Naive thymus-derived CD4-positive, alpha-beta T cell (primary cell): Measurements from ENCODE around the gene PEMT. TPM values are rescaled to one million over a fixed set of nuclear protein-coding genes. Genes with fewer than 3 reads are reported as not detected.

Source experiments
- ATAC-seq: fragments of 150-1000 bp; cut with Tn5 transposase; 2 replicates; pipeline ENCODE4 v1.10.0; 2021; ENCODE audit warnings: mild to moderate bottlenecking, moderate library complexity
- CTCF ChIA-PET: fragments of 350-600 bp; sonication (Branson Sonifier 250); formaldehyde crosslinking; loops from one replicate; lab custom pipeline; 2021; ENCODE audit warnings: antibody characterized with exemption; lab: Charles Lee
- POLR2A ChIA-PET: fragments of 350-600 bp; sonication (Branson Sonifier 250); formaldehyde crosslinking; loops from one replicate; lab custom pipeline; 2021; ENCODE audit warnings: antibody characterized with exemption, inconsistent platforms; lab: Charles Lee
- DNase-seq, 9 donors: peaks; one replicate each; pipeline versions ENCODE4 v3.0.0 to v3.0.0-alpha.2; 2020 to 2022; ENCODE audit warnings: mixed read lengths in 1 of 9
- H3K27ac ChIP-seq: one replicate; pipeline ENCODE4 v1.7.0; 2013; ENCODE audit warnings: mild to moderate bottlenecking, low read depth, low read length, moderate library complexity
- H3K27me3 ChIP-seq, 2 donors: one replicate each; pipeline ENCODE4 v1.7.0; 2013; ENCODE audit warnings: low read length in 2 of 2, mild to moderate bottlenecking in 2 of 2, moderate library complexity in 2 of 2; ENCODE audit not compliant: control insufficient read depth in 2 of 2, insufficient read depth in 2 of 2
- H3K36me3 ChIP-seq, 3 experiments: 1 replicate in 2 of 3; 2 replicates in 1 of 3; pipeline ENCODE4 v1.7.0; 2013; ENCODE audit warnings: low read length in 3 of 3, mild to moderate bottlenecking in 3 of 3, moderate library complexity in 1 of 3; ENCODE audit not compliant: insufficient read depth in 3 of 3, control insufficient read depth in 2 of 3
- H3K4me1 ChIP-seq, 2 donors: one replicate each; pipeline ENCODE4 v1.7.0; 2013; ENCODE audit warnings: low read length in 2 of 2, mild to moderate bottlenecking in 2 of 2, moderate library complexity in 1 of 2; ENCODE audit not compliant: control insufficient read depth in 2 of 2, insufficient read depth in 2 of 2
- H3K4me3 ChIP-seq: 2 replicates; pipeline ENCODE4 v1.7.0; 2013; ENCODE audit warnings: mild to moderate bottlenecking, low read length
- H3K9me3 ChIP-seq, 3 experiments: 1 replicate in 2 of 3; 2 replicates in 1 of 3; pipeline ENCODE4 v1.7.0; 2013; ENCODE audit warnings: low read length in 3 of 3; ENCODE audit not compliant: control insufficient read depth in 2 of 3
- H3K27ac Mint-ChIP-seq, 9 donors: one replicate each; pipeline ENCODE4 v1.8.0; 2020 to 2022; ENCODE audit warnings: mixed read lengths in 9 of 9, mild to moderate bottlenecking in 8 of 9, moderate library complexity in 5 of 9, inconsistent platforms in 2 of 9
- H3K27me3 Mint-ChIP-seq, 5 donors: one replicate each; pipeline ENCODE4 v1.8.0; 2021 to 2022; ENCODE audit warnings: mixed read lengths in 5 of 5, mild to moderate bottlenecking in 1 of 5
- H3K36me3 Mint-ChIP-seq, 5 donors: one replicate each; pipeline ENCODE4 v1.8.0; 2020 to 2022; ENCODE audit warnings: mixed read lengths in 5 of 5, mild to moderate bottlenecking in 3 of 5, inconsistent platforms in 1 of 5
- H3K4me1 Mint-ChIP-seq, 7 donors: one replicate each; pipeline ENCODE4 v1.8.0; 2020 to 2022; ENCODE audit warnings: mixed read lengths in 7 of 7, mild to moderate bottlenecking in 3 of 7, inconsistent platforms in 1 of 7
- H3K4me3 Mint-ChIP-seq, 10 donors: one replicate each; pipeline ENCODE4 v1.8.0; 2020 to 2022; ENCODE audit warnings: mild to moderate bottlenecking in 10 of 10, mixed read lengths in 10 of 10, moderate library complexity in 6 of 10, inconsistent platforms in 2 of 10
- H3K9me3 Mint-ChIP-seq, 11 donors: one replicate each; pipeline ENCODE4 v1.8.0; 2020 to 2022; ENCODE audit warnings: mixed read lengths in 11 of 11, mild to moderate bottlenecking in 4 of 11, inconsistent platforms in 1 of 11, moderate library complexity in 1 of 11
- intact Hi-C, 2 donors: fragments of 100-400 bp; cut with micrococcal nuclease; formaldehyde crosslinking; loops; one replicate each; pipeline ENCODE4 v1.15.1; 2023
- polyA plus RNA-seq, 2 donors: library from polyadenylated mRNA; unstranded; fragments of 300-500 nt; fragmentation: Illumina TruSeq; gene quantifications; one replicate each; pipeline ENCODE4 v1.2.3, GENCODE V29; 2021
- total RNA-seq, 6 experiments: library from RNA in 5 of 6; stranded (reverse) in 5 of 6; gene quantifications; 1 replicate in 5 of 6; 2 replicates in 1 of 6; pipeline ENCODE4 v1.2.3 and lab custom pipeline; 2021 to 2026

Gene PEMT
- total and polyA plus RNA-seq, 7 experiments from 2014 or later = 9.5 to 34.1 (median 12.3) TPM

DNA sequence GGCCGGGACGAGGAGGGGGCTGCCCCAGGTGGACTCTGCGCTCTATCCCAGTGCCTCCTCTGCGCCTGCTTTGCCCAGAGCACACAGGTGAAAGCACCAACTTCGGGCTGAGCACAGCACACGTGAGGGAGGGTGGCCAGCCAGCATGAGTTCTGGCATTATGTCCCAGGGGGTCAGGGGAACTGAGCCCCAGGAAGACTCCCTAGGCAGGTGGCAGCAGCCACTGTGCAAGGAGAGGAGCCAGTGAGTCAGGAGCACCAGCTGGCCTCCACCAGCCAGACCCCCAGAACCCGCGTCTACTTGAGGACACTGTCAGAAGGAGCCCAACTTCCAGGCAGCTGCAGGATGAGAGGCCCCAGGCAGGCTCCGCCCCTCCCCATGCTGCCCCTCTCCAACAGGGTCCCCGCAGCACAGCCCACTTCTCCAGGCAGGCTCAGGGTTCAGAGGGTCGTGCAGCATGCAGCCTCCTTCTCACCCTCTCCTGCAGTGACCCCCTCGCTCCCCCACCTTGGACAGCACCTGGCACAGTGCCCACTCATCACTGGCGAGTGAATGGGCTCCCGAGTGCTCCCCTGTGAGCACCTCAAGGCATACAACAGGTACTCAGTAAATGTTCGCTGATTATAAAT, 51.1 kb downstream of the PEMT start:
- no peak overlapping the region for H3K4me3 Mint-ChIP-seq
- H3K36me3 Mint-ChIP-seq = peaks cover 0 to 3% (median 0%) of the 10 kb centered on the region in 5 donors
- Histone ChIP-seq H3K27me3 (no peaks in the 10 kb centered on the region), H3K27ac (no peak overlapping the region), H3K4me3 (no peak overlapping the region), H3K4me1 (no peaks in the 10 kb centered on the region), H3K9me3 (no peaks in the 10 kb centered on the region), H3K36me3 (no peaks in the 10 kb centered on the region)
- H3K27me3 Mint-ChIP-seq = no peaks in the 10 kb centered on the region
- ChIA-PET CTCF (no interaction called here), POLR2A (no interaction called here)
- intact Hi-C loops = no loop called here
- ATAC-seq (no peak), DNase-seq (no peak)
- H3K4me1 Mint-ChIP-seq = peaks cover 0 to 3% (median 0%) of the 10 kb centered on the region in 7 donors
- H3K9me3 Mint-ChIP-seq = peaks cover 0 to 1% (median 0%) of the 10 kb centered on the region in 11 donors
- no peak overlapping the region for H3K27ac Mint-ChIP-seq

DNA sequence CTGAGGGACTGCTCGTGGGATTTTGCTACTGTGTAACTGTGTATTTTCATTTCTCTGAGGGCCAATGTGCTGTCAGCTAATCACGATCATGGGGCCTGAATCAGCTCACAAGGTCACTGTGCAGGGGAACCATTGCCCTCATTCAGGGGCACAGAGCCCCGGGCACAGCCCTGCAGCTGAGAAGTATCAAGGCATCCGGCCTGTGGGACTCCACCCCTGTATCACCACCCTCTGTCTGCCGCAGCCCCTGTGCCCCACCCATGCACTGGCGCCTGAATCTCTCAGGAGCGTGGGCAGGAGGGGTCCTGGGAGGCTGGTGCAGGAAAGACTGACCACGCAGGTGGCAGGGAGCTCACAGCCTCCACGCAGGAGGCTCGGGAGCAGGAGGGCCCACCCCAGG, 51.9 kb downstream of the PEMT start:
- Histone ChIP-seq H3K4me1 (no peaks in the 10 kb centered on the region), H3K4me3 (no peak overlapping the region), H3K36me3 (no peaks in the 10 kb centered on the region), H3K27ac (no peak overlapping the region), H3K27me3 (no peaks in the 10 kb centered on the region), H3K9me3 (no peaks in the 10 kb centered on the region)
- Mint-ChIP-seq H3K36me3 (peaks cover 0 to 3% (median 0%) of the 10 kb centered on the region in 5 donors), H3K27ac (no peak overlapping the region), H3K4me1 (peaks cover 0 to 3% (median 0%) of the 10 kb centered on the region in 7 donors), H3K9me3 (peaks cover 0 to 1% (median 0%) of the 10 kb centered on the region in 11 donors), H3K27me3 (no peaks in the 10 kb centered on the region), H3K4me3 (no peak overlapping the region)
- ChIA-PET POLR2A (no interaction called here), CTCF (no interaction called here)
- no peak for ATAC-seq
- no peak for DNase-seq
- intact Hi-C loops = no loop called here

- Histone ChIP-seq H3K36me3 (no peaks in the 10 kb centered on the region), H3K4me1 (no peaks in the 10 kb centered on the region), H3K4me3 (no peak overlapping the region), H3K27ac (no peak overlapping the region), H3K9me3 (no peaks in the 10 kb centered on the region), H3K27me3 (no peaks in the 10 kb centered on the region)
- Mint-ChIP-seq H3K27me3 (no peaks in the 10 kb centered on the region), H3K4me3 (no peak overlapping the region), H3K4me1 (peaks cover 0 to 3% (median 0%) of the 10 kb centered on the region in 7 donors), H3K36me3 (peaks cover 0 to under 1% (median 0%) of the 10 kb centered on the region in 5 donors), H3K27ac (no peak overlapping the region), H3K9me3 (peaks cover 0 to 1% (median 0%) of the 10 kb centered on the region in 11 donors)
- DNase-seq (no peak), ATAC-seq (no peak)
- intact Hi-C loops = no loop called here
- ChIA-PET POLR2A (no interaction called here), CTCF (no interaction called here)
Observed at GRCh38 chr17:17538417-17539391, 52.8 kb downstream of the PEMT start.

- Histone ChIP-seq H3K36me3 (no peaks in the 10 kb centered on the region), H3K27me3 (no peaks in the 10 kb centered on the region), H3K9me3 (no peaks in the 10 kb centered on the region), H3K4me1 (no peaks in the 10 kb centered on the region), H3K27ac (no peak overlapping the region), H3K4me3 (no peak overlapping the region)
- Mint-ChIP-seq H3K9me3 (peaks cover 0 to 1% (median 0%) of the 10 kb centered on the region in 11 donors), H3K4me3 (no peak overlapping the region), H3K27ac (no peak overlapping the region), H3K4me1 (peaks cover 0 to 3% (median 0%) of the 10 kb centered on the region in 7 donors), H3K36me3 (no peaks in the 10 kb centered on the region), H3K27me3 (no peaks in the 10 kb centered on the region)
- DNase-seq = no peak
- POLR2A ChIA-PET = no interaction called here
- CTCF ChIA-PET = interaction anchor here (0.8 kb wide), 1 partner anchor 76 kb away, joined by 3 read pairs; no protein-coding TSS in a partner anchor
- ATAC-seq = peak; percentile 27
- intact Hi-C loops = no loop called here
Observed at GRCh38 chr17:17537311-17538099, 54.0 kb downstream of the PEMT start.

DNA sequence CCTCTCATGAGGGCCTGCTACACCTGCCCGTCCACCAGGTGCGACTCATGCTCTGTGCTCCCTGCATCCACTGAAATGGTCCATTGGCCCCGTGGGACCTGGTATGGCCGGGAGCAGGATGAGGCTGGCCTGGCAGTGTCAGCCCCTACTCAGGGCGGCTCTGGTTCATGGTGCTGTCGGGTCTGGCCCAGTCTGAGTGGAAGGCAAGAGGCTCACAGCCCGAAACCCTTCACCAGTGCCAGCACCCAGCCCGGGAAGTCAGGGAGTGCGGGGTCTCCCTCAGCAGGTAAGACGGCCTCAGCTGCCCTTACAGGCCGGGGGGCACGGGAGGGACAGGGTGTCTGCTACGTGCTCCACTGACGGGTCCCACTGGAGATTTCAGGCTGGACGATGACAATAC, 54.8 kb downstream of the PEMT start:
- Mint-ChIP-seq H3K4me3 (no peak overlapping the region), H3K36me3 (no peaks in the 10 kb centered on the region), H3K9me3 (peaks cover 0 to 1% (median 0%) of the 10 kb centered on the region in 11 donors), H3K27me3 (peaks cover 0 to 3% (median 0%) of the 10 kb centered on the region in 5 donors), H3K4me1 (peaks cover 0 to 3% (median 0%) of the 10 kb centered on the region in 7 donors), H3K27ac (no peak overlapping the region)
- DNase-seq (no peak), ATAC-seq (no peak)
- intact Hi-C loops = no loop called here
- ChIA-PET POLR2A (no interaction called here), CTCF (no interaction called here)
- Histone ChIP-seq H3K4me3 (no peak overlapping the region), H3K9me3 (no peaks in the 10 kb centered on the region), H3K27me3 (no peaks in the 10 kb centered on the region), H3K4me1 (no peaks in the 10 kb centered on the region), H3K27ac (no peak overlapping the region), H3K36me3 (no peaks in the 10 kb centered on the region)

DNA sequence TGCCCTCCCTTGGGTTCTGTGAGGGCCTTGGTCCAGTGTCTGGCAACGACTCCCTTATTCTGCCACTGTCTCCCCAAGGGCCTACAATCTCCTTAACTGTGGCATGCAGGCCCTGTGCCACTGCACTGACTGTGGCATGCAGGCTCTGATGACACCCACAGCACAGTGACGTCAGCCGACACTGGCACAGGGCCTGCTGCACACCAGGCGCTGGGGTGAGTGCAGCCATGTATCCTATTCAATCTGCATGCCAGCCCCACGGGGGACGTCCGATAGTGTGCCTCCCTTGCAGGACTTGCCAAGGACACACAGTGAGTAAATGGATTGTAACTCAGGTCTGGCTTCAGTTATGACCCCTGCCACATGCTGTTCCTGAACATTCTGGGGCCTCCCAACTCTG, 55.6 kb downstream of the PEMT start:
- Mint-ChIP-seq H3K36me3 (no peaks in the 10 kb centered on the region), H3K4me3 (no peak overlapping the region), H3K27me3 (peaks cover 0 to 3% (median 0%) of the 10 kb centered on the region in 5 donors), H3K9me3 (peaks cover 0 to 1% (median 0%) of the 10 kb centered on the region in 11 donors), H3K4me1 (peaks cover 0 to 3% (median 0%) of the 10 kb centered on the region in 7 donors), H3K27ac (no peak overlapping the region)
- intact Hi-C loops = no loop called here
- Histone ChIP-seq H3K4me3 (no peak overlapping the region), H3K36me3 (no peaks in the 10 kb centered on the region), H3K27ac (no peak overlapping the region), H3K4me1 (no peaks in the 10 kb centered on the region), H3K9me3 (no peaks in the 10 kb centered on the region), H3K27me3 (no peaks in the 10 kb centered on the region)
- ChIA-PET POLR2A (no interaction called here), CTCF (interaction anchor here (0.6 kb wide), 1 partner anchor 277 kb away, joined by 3 read pairs; no protein-coding TSS in a partner anchor)
- ATAC-seq = no peak
- DNase-seq = no peak
